DND-41 (cell line): ENCODE measurements around the gene MFAP3L.

Source experiments
- ATAC-seq: fragments of 200-7000 bp; cut with Tn5 transposase; 3 replicates; pipeline ENCODE4 v1.9.1; 2021; ENCODE audit warnings: low read depth; ENCODE audit not compliant: insufficient read depth
- DNase-seq: peaks from one replicate; pipeline ENCODE4 v3.0.0-alpha.2; 2020
- H2AFZ ChIP-seq: 2 replicates; pipeline ENCODE4 v1.6.0; 2012; ENCODE audit warnings: low read depth, low read length
- H3K27ac ChIP-seq: 2 replicates; pipeline ENCODE4 v1.5.1; 2012; ENCODE audit warnings: low read length, inconsistent platforms
- H3K27me3 ChIP-seq: fragments of 200-600 bp; sonication (generic); 2 replicates; pipeline ENCODE4 v1.6.0; 2012; ENCODE audit warnings: low read length, mild to moderate bottlenecking, inconsistent platforms; ENCODE audit not compliant: insufficient read depth, poor library complexity
- H3K36me3 ChIP-seq: 2 replicates; pipeline ENCODE4 v1.5.1; 2012; ENCODE audit warnings: low read length, inconsistent platforms; ENCODE audit not compliant: insufficient read depth
- H3K4me1 ChIP-seq: 2 replicates; pipeline ENCODE4 v1.5.1; 2012; ENCODE audit warnings: mild to moderate bottlenecking, low read length; ENCODE audit not compliant: insufficient read depth
- H3K4me2 ChIP-seq: 2 replicates; pipeline ENCODE4 v1.6.0; 2012; ENCODE audit warnings: mild to moderate bottlenecking, moderate library complexity, low read length, inconsistent platforms; ENCODE audit not compliant: insufficient read depth
- H3K4me3 ChIP-seq, 2 experiments: fragments of 200-600 bp in 1 of 2; shearing (Covaris generic) in 1 of 2; 2 replicates each; pipeline ENCODE4 v1.5.1; 2012 to 2016; ENCODE audit warnings: inconsistent platforms in 2 of 2, low read length in 2 of 2, mild to moderate bottlenecking in 2 of 2, low read depth in 1 of 2, moderate library complexity in 1 of 2
- H3K79me2 ChIP-seq: 2 replicates; pipeline ENCODE4 v1.6.0; 2012; ENCODE audit warnings: low read length, inconsistent platforms; ENCODE audit not compliant: insufficient read depth
- H3K9ac ChIP-seq: 2 replicates; pipeline ENCODE4 v1.6.0; 2012; ENCODE audit warnings: low read depth, mild to moderate bottlenecking, inconsistent platforms, low read length, moderate library complexity
- H3K9me3 ChIP-seq: 2 replicates; pipeline ENCODE4 v1.5.1; 2012; ENCODE audit warnings: low read length, moderate library complexity, mild to moderate bottlenecking, inconsistent platforms; ENCODE audit not compliant: insufficient read depth, severe bottlenecking
- H4K20me1 ChIP-seq: 2 replicates; pipeline ENCODE4 v1.6.0; 2012; ENCODE audit warnings: low read length; ENCODE audit not compliant: insufficient read depth
- CTCF ChIP-seq: IDR thresholded peaks from 2 replicates; pipeline ENCODE4 v1.5.1; 2012; ENCODE audit warnings: borderline replicate concordance, low read length, moderate library complexity, mild to moderate bottlenecking; ENCODE audit not compliant: poor library complexity, severe bottlenecking; ENCODE audit errors: extremely low read depth
- EZH2 ChIP-seq: IDR thresholded peaks from 3 replicates; pipeline ENCODE4 v1.6.1; 2012; ENCODE audit warnings: borderline replicate concordance, low read depth, mild to moderate bottlenecking, moderate library complexity, low read length, inconsistent platforms; ENCODE audit not compliant: severe bottlenecking

Gene MFAP3L

GRCh38 chr4:169987327-169988228, 38.6 kb downstream of the MFAP3L start:
- no peak overlapping the region for H3K9ac ChIP-seq
- DNase-seq (no peak), ATAC-seq (no peak)
- H3K27me3 ChIP-seq: no peaks in the 10 kb centered on the region
- no peak overlapping the region for H3K4me2 ChIP-seq
- no peaks in the 10 kb centered on the region for H4K20me1 ChIP-seq
- no peaks in the 10 kb centered on the region for H3K36me3 ChIP-seq
- no peak overlapping the region for H3K4me3 ChIP-seq
- H3K79me2 ChIP-seq: no peaks in the 10 kb centered on the region
- no peak overlapping the region for H2AFZ ChIP-seq
- H3K9me3 ChIP-seq: no peaks in the 10 kb centered on the region
- TF ChIP-seq CTCF (no peak), EZH2 (no peak)
- no peaks in the 10 kb centered on the region for H3K4me1 ChIP-seq
- no peak overlapping the region for H3K27ac ChIP-seq

GRCh38 chr4:169986369-169986768, 39.8 kb downstream of the MFAP3L start:
- Histone ChIP-seq H3K4me3 (no peak overlapping the region), H3K27ac (no peak overlapping the region), H2AFZ (no peak overlapping the region), H4K20me1 (no peaks in the 10 kb centered on the region), H3K36me3 (no peaks in the 10 kb centered on the region), H3K4me1 (no peaks in the 10 kb centered on the region), H3K4me2 (no peak overlapping the region), H3K9me3 (no peaks in the 10 kb centered on the region), H3K27me3 (no peaks in the 10 kb centered on the region), H3K9ac (no peak overlapping the region), H3K79me2 (no peaks in the 10 kb centered on the region)
- TF ChIP-seq EZH2 (no peak), CTCF (no peak)
- DNase-seq (no peak), ATAC-seq (no peak)

DNA sequence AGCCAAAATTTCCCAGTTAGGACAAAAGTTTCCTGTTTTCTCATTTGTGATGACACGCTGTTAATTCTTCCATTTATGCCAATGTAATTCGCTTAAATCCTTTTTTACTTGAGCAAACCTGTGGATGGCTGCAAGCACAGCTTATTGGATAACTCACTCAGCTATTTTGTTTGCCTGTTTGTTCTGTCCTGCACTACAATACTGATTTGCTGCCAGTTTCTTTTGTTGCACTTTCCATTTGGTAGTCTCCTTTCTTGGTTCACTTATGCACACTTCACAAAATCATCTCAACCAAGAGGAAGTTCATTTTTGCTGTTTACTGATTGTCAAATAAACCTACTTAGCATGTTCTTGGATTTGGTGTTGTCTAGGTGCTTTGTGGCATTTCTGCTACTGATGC, 40.3 kb downstream of the MFAP3L start:
- DNase-seq (no peak), ATAC-seq (no peak)
- H3K36me3 ChIP-seq: no peaks in the 10 kb centered on the region
- no peak overlapping the region for H3K9ac ChIP-seq
- no peak overlapping the region for H3K4me2 ChIP-seq
- H3K9me3 ChIP-seq: no peaks in the 10 kb centered on the region
- H3K4me1 ChIP-seq: no peaks in the 10 kb centered on the region
- TF ChIP-seq CTCF (no peak), EZH2 (no peak)
- H3K27ac ChIP-seq: no peak overlapping the region
- no peak overlapping the region for H3K4me3 ChIP-seq
- no peaks in the 10 kb centered on the region for H3K79me2 ChIP-seq
- H3K27me3 ChIP-seq: no peaks in the 10 kb centered on the region
- no peaks in the 10 kb centered on the region for H4K20me1 ChIP-seq
- no peak overlapping the region for H2AFZ ChIP-seq
